GM19099 (cell line): ENCODE data around the gene MIDN.

ENCODE experiments used
- POLR2A ChIP-seq: IDR thresholded peaks from 3 replicates; pipeline ENCODE4 v1.6.1; 2011; ENCODE audit warnings: low read depth; ENCODE audit not compliant: insufficient read length; ENCODE audit errors: extremely low read depth

MIDN gene

GRCh38 chr19:1274081-1274851 is 25.9 kb downstream of the MIDN start:
- TF ChIP-seq POLR2A: no peak

DNA sequence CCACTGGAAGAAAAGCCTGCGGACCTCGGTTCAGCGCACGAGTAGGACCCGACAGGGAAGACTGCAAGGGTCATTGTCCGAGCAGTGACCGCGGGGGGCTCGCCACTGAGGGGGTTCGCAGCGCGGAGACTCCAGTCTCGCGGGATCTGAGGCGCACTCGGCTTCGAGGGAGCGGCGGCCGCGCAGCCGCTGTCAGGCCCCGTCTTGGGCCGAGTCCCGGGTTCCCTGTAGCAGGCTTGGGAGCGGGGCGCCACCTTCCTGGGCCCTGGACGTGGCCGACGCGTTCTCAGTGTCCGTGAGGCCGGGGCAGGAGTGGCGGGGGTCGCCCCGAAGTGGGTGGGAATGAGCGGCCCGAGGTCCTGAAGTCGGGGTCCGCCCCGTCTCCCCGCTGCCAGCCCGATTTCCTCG is 26.5 kb downstream of the MIDN start:
- no peak for TF ChIP-seq POLR2A

- peak; percentile 95 for TF ChIP-seq POLR2A
These were observed 27.0 kb downstream of the MIDN start, which contains the start of gene FAM174C for GRCh38 chr19:1275260-1275975. Gene FAM174C, plus strand, starts transcription at chr19:1275530. Its CDS starts 20 bp downstream, at chr19:1275550.

DNA sequence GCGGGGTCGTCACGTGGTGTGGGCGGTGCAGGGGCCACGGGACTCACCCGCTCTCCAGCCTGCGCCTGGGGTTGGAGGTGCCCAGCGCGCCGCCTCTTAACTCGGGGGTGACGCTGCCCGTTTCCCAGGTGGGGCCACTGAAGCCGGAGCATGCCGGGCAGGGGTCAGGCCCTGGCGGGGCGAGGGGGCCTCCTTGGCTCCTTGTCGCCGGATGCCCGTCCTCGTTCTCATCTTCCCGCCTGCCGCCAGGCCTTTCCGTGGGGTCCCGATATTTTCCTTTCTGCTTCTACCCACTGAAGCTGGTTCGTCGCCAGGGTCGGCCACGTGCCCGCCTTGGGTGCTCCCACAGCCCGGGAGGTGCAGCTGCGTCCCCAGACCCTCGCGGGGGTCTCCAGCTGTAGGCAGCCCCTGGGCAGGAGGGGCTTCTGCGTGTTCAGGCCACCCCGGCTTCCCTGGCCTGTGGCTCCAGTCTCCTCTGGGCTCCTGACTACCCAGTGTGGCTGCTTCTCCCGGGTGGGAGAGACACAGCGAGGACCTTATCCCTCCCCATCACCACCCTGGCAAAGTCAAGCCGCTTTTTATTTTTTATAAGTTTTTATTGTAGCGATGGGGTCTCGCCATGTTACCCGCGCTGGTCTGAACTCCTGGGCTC is 27.7 kb downstream of the MIDN start:
- no peak for TF ChIP-seq POLR2A

GRCh38 chr19:1276628-1277022 is 28.2 kb downstream of the MIDN start:
- no peak for TF ChIP-seq POLR2A

DNA sequence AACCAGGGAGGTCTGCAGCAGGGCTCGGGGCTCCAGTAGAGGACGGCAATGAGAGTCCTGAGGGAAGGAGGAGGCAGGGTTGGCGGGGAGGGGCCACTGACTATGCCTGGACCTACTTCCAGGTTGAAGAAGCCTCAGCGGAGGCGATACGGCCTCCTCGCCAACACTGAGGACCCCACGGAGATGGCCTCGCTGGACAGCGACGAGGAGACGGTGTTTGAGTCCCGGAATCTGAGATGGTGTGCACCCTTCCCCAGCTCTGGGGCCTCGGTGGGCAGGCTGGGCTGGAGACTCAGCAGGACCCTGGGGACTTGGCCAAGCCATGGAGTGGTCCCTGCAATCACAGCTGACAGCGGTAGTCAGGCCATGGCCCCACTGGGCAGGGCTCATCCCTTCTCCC is 28.7 kb downstream of the MIDN start:
- TF ChIP-seq POLR2A: no peak

DNA sequence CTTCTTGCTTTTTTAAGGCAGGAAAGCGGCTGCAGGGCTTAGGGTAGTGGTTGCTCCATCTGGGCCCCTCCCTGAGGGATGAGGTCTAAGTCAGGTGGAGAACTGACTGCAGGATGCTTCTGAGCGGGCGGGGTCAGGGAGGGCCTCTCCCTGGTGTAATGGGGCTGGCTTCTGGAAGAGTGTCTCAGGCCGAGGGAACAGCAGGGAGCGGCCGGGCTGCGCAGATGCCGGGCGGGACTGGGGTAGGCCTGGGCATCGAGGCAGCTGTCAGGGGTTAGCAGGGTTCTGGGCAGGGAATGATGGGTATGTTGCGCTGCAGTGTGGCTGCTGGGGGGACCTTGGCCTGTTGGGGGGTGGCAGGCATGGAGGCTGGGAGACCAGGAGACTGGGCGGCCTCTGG is 29.7 kb downstream of the MIDN start:
- TF ChIP-seq POLR2A: no peak

DNA sequence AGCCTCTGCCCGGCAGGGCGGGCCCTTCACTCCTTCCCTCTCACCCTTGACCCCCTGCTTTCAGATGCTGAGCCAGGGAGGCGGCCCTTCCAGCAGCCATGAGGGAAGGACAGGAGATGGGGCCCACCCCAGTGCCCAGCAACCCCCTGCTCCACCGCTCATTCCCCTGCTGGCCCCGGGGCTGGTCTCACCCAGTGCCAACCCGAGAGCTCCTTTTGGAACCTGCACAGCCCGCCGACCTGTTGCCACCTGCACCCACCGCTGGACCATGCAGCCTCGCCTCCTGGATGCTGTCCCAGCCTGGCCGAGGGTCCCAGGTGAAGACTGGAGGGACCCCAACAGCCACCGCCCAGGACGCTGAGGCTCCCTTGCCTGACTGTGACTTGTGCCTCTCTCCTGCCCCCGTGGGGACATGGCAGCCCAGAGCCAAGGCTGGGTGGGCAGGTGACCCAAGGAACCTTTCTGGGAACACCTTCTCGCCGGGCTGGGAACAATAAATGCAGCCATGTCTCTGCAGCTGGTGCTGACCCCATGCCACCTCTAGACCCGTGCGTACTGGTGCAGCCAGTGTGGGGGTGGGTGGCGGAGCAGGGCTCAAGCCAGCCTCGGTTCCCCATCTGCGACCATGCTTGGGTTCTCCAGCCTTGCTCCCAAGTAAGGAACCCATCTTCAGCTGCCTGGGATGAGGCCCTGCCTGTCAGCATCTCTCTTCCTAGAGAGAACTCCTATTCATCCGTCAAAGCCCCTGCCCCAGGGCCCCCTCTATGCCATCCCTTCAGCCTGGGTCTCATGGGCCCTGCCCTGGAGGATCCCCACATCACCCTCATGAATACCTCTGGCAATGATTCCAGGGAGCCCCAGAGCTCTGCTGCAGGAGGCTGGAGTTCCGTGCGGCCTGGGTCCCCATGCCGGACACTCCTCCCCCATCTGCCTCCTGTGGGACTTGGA is 30.6 kb downstream of the MIDN start:
- TF ChIP-seq POLR2A: no peak

DNA sequence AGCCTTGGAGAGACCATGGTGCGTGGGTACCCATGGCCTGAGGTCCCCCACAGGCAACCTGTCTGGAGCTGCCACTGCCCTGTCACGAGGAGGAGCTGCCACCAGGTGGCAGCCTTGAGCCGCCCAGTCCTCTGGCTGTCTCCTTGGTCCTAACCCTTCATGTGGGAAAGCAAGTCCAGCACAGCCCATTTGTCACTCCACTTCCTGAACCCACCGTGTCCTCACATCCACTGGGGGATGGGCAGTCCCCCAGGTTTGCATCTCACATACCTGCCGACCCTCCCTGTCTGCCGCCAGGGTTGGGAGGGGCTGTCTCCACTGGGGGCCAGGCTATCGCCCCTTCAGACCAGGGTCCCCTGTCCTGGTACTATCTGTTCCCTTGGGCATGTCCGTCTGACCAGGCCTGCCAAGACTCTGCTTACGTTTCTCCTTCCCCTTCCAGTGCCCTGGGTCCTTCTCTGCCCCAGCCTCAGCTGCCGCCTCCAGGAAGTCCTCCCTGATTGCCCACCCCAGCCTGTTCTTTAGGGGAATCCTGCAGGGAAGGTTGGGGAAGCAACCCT is 31.5 kb downstream of the MIDN start:
- TF ChIP-seq POLR2A: no peak

DNA sequence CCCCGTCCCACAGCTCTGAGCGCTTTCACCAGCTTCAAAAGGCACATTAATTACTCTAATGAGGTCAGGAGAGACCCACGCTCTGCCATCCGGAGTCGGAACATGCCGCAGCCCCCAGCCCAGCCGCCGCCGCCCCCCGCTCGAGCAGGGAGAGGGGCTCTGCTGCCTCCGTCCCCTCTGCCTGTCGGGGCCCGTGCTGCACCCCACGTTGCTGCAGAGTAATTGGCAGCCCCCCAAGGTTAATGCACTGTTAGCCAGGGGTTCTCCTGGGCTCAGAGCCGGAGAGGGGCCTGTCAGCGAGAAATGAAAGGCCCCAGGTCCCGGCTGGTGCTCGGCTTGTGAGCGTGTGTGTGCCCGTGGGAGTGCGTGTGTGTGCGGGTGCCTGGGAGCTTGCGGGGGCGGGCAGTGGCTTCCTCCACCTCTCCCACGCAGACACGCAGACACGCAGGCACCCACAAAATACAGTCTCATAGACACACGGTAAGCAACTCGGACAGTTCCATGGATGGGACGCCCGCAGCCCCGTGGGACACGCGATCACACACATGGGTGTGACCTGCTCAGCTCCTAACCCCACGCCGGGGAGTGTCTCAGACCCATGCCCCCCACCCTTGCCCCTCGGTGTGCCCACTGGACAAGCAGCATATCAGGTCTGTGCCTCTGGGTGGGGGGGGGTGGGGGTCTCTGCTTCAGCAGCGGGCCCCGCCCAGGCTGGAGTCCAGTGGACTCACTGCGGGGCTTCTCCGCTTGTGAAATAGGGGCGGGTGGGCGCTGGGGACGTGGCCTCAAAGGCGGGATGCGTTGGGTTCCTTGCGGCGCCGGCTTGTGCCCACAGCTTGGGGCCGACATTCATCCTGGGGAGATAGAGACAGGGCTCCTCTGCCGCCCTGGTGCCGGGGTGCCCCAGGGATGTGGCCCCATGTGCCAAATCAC is 32.5 kb downstream of the MIDN start:
- TF ChIP-seq POLR2A: no peak

GRCh38 chr19:1281569-1282287 is 33.3 kb downstream of the MIDN start:
- no peak for TF ChIP-seq POLR2A

DNA sequence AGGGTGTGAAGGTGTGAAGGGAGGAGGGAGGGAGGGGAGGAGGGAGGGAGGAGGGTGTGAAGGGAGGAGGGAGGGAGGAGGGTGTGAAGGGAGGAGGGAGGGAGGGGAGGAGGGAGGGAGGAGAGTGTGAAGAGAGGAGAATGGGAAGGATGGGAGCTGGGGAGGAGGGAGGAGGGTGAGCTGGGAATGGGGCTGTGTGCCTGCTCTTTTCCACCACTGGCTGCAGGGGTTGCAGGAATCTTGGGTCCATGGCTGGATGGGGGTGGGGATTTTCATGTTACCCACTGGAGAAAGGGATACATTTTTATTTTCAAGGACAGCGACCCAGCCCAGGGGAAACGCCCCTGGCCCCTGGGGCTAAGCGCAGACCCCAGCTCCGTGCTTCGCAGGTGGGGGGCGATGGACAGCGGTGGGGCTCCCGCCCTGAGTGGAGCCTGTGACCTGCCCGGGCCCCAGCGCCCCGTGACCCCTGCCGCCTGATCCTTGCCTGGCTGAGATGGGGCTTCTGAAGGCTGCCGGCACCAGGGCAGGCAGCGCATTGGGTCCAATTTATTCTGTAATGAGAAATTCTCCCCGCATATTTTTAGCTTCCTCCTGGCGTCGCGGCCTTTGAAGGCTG is 34.3 kb downstream of the MIDN start:
- no peak for TF ChIP-seq POLR2A
